ENCODE results near the gene PRND.
"Not testable (repeated sequence)": the region's sequence is repeated elsewhere in the genome, so short reads cannot be mapped to it uniquely, and the experiment has no call there.

Gene PRND

DNA sequence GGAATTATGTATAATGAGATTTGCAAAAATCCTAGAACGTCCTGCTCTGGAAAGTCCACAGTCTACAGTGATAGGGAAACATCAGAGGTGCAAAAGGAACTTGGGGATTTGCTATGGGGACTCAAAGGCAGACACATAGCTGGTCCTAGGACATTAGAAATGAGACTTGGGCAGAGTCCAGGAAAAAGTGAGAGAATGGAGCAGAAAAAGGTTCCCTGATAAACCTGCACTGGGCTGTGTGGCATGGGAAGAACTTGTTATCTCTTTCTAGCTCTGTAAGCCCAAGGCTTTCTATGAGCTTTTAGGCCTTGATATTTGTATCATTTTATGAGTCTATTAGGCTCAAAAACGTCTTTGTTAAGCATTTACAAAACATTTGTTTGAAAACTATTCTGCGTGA is 15.2 kb downstream of the PRND start:
- no peak overlapping the region for H3K4me3 ChIP-seq (ENCODE audit: low read depth, low read length)

DNA sequence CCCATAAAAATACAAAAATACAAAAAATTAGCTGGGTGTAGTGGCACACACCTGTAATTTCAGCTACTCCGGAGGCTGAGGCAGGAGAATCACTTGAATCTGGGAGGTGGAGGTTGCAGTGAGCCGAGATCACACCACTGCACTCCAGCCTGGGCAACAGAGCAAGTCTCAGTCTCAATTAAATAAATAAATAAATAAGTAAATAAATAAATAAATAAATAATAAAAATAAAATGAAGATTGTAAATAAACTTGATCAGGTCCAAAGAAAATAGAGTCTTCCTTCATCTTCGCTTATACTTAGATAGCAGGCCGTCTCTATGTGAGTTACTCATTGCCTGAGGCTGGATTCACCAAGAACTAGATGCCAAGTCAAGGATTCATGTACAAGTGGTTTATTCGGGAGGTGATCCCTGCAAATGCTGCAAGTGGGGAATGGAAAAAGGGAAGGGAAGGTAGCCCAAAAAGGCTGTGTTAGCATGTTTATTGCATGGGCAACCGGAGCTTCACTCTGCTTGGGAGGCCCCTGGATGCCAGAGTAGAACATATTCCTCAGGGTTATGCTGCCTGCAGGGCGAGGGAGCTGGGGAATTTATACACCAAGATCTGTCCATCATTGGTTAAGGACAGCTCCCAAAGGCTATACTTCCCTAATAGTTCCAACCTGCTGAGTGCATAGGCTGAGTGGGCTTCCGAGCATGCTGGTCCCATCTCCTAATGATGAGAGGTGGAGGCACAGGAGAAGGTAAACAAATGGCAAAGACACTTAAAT is 16.3 kb downstream of the PRND start:
- no peak overlapping the region for H3K4me3 ChIP-seq (ENCODE audit: low read depth, low read length)

DNA sequence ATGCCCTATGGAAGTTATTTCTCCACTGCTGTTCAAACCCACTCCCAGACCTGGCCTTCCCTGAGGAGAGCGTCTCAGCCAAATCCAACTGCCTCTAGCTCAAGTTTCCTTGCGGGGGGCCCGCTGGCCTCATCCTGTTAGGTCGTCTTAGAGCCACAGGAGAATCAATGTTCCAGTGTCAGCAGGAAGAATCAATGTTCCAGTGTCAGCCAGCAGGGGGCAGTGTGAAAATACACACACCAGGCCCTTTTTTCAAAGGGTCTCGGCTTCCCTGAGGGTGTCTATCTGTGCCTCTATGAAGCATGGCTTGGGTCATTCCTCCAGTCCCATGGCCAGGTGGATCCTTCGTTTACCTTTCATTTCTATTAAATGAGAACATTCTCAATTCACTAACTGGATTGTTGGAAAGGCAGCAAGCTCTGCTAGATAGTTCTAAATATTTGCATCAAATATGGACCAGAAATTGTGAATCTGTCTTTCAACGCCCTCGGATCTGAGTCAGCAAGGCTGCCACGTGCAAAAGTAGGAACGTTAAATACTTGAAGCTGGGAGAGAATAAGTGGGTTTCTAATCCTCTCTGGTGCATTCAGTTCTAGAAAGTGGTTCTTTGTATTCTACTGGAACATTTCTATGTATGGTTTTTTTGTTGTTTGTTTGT is 19.2 kb downstream of the PRND start:
- H3K4me3 ChIP-seq (ENCODE audit: low read depth, low read length), result no peak overlapping the region

DNA sequence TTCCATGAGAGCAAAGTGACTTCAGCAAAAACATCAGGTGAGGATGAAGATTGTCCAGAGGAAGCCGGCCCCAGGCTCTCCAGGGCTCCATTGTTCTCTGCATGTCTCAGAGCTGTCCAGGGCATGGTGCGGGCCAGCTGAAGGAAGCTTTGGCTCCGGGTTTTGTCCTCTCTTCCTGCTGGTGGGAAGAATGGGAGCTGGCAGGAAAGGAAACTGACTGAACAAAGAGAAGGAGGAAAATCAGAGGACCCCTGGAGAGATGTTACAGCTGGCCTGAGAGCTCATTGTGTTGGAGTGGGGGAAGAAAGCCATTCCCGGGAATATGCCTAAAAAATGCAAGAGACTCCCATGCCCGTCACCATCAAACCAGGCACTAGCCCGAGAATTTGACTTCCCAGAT is 27.1 kb downstream of the PRND start:
- H3K4me3 ChIP-seq (ENCODE audit: low read depth, low read length), result no peak overlapping the region

DNA sequence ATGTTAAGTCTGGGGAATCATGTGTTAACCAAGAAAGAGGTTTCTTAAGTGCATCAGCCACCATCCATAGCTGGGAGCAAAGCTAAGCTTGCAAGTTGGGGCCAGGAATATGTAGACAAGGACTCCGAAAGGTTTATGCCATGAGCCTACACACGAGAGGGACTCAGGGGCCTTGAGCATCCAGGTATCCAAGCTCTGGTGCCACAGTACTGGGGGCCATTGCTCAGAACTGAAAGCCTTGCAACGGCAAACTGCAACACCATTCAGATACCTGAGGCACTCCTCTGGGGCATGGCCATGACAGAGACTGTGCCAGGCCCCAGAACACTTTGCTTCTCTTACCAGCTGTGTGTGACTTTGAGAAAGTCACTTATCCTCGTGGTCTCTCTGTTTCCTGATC is 27.6 kb downstream of the PRND start:
- H3K4me3 ChIP-seq (ENCODE audit: low read depth, low read length), result no peak overlapping the region

DNA sequence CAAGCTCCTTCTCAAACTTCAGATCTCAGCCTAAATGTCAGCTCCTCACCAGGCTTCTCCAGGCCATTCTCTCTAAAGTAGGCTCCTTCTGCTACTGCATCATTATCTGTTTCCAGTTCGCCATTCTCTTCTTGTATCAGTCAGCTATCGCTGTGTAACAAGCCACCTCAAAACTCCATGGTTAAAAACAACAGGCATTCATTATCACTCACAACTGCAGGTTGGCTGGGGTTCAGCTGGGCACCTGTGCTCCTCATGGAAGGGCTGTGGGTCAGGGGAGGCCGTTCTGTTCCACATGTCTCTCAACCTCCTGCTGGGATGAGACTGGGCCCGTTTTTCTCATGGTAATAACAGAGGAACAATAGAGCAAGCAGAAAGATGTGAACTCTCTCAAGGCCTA is 28.7 kb downstream of the PRND start:
- no peak overlapping the region for H3K4me3 ChIP-seq (ENCODE audit: low read depth, low read length)

DNA sequence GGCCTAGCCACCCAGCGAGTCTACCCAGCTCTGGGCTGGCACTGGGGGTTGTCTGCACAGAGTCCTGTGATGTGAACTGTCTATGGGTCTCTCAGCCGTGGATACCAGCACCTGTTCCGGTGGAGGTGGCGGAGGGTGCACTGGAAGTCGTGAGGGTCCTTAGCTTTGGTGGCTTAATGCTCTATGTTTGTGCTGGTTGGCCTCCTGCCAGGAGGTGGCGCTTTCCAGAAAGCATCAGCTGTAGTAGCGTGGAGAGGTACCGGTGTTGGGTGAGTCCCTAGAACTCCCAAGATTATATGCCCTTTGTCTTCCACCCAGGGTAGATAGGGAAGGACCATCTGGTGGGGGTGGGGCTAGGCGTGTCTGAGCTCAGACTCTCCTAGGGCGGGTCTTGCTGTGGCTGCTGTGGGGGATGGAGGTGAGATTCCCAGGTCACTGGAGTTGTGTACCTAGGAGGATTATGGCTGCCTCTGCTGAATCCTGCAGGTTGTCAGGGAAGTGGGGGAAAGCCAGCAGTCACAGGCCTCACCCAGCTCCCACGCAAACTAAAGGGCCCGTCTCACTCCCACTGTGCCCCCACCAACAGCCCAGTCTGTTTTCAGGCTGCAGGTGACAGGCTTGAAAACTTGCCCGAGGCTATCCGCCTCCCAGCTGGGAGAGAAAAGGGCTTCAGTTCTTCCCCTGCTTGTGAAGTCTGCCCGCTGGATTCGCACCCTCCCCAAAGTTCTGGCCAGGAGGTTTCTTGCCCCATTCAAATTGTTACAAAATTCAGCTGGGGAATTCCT is 37.6 kb downstream of the PRND start:
- not testable (repeated sequence) for H3K4me3 ChIP-seq (ENCODE audit: low read depth, low read length)

DNA sequence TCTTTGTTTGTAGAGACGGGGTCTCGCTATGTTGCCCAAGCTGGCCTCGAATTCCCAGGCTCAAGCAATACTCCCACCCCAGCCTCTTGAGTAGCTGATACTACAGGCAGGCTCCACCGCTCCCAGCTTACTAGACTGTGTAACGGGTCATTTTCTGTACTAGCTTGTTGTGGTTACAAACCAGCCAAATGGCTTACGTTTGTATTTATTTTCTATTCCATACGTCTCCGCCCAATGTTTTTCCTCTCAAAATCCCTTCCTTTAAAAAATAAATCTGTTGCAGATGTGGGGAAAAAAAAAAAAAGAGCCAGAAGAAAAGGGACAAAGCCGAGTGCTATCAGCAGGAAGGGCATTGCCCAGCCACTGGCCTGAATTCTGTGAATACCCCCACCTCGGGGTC is 41.6 kb downstream of the PRND start:
- no peak overlapping the region for H3K4me3 ChIP-seq (ENCODE audit: low read depth, low read length)

DNA sequence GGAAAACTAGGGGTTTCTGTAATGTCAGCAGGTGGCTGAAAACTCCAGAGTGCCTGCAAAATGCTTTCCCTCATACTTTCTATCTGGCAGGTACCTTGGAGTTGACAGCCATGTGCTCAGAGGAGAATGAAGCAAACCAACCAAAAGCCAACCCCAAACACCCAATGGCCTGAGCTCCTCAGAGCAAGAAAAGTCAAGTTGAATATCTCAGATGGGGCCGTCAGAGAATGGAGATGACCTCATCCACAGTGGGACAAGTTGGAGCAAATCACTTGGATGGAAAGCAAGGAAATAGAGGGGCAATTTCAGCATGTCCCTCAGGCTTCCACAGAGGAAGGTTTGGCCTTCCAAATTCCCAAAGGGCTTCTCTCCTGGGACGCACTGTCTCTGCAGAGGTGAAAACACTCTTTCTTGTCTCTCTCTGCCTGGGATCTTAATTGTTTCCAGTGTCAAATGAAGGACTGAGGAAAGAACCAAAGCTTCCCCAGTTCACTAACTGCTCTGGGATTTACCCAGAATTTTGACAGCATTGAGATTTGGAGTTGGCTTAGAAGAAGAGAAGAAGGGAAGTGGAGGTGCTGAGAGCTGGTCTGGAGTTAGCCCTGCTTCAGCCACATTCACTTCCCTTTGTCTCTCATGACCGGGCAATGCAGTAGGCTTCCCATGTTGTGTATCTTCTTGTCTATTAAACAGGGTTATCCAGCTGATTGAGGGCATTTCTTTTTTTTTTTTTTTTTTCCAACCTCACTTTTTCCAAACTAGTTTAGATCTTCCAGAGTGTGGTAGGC is 42.2 kb downstream of the PRND start:
- no peak overlapping the region for H3K4me3 ChIP-seq (ENCODE audit: low read depth, low read length)

DNA sequence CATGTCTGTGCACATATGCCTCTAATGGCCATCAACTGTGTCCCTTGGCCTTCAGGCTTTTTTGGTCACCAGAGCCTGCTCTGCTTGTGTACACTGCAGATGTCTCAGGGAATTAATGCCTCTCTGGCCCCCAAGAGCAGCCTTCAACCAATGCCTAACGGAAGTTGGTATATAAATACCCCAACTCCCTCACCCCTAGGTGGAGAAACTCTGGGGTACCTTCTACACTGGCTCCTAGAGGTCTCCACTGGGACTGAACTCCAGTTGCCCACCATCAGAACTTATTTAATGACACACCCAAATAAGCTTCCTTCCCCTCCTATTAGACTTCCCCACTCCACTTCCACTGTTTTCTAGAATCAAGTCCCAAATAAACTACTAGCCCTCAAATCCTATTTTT is 43.1 kb downstream of the PRND start:
- H3K4me3 ChIP-seq (ENCODE audit: low read depth, low read length), result no peak overlapping the region

DNA sequence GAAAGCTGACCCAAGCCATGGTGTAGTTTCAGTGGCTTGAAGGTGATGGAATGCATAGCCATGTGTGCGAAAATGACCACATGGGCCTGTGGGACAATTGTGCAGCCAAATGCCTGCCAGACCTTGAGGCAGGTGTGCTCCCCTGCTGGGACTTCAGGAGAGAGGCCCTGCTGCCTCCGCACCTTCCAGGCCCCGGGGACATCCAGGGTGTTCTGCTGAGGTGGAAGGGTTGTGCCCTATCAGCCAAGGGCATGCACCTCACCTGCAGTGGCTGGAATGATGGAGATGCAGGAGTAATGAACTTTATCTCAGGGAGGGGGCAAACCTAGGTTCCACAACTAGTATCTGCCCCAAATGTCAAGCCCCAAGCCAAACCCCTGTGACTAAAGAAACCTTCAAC is 44.0 kb downstream of the PRND start:
- H3K4me3 ChIP-seq (ENCODE audit: low read depth, low read length), result no peak overlapping the region

DNA sequence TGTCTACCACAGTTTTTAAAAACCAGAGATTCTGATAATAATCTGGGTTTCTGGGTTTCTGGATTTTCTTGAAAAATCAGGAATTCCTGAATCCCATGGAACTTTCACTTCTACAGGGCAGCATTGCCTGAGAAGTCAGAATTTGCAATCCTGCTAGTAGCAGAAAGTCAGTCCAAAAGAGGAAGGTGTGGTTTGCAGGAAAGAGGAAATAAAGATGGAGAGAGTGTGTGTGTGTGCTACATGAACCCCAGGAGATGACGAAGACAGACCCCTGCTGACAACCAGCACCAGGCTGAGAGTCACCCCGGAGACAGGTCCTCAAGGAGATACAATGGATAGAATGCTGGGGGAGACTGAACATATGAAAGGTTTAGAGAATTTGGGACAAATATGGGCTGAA is 44.9 kb downstream of the PRND start:
- H3K4me3 ChIP-seq (ENCODE audit: low read depth, low read length), result no peak overlapping the region

DNA sequence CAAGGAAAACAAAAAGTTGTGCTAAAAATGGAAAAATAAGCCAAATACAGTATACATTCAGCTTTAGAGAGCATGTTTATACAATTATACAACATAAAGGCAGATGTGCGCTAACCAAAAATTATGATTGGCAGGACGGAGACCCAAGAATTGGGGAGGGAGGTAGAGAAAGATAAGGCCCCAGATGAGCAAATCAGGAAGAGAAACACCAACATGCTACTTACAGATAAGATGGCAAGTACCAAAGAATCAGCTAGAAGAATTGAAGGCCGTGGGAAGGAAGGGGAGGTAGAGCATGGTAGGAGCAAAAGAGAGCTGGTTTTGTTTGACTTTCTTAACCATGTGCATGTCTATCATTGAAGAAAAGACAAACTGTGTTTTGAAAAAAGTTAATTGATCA is 45.4 kb downstream of the PRND start:
- no peak overlapping the region for H3K4me3 ChIP-seq (ENCODE audit: low read depth, low read length)

DNA sequence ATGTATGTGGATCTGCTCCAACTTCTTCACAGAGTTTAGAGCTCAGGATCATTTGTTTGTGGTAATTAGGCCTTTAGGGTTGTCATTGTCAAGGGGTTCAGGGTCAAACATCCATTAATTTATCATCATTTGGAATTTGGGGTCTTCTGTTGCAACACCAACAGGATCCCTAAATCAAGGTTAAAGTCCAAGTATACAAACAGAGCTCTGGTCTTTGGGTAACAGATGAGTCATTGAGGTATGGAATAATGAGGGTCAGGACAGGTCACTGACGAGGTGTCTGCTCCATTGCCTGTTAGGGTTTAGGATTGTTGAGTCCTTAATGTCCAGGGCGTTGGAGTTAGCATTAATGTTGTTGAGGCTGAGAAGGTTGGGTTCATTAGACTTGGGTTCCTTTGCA is 47.6 kb downstream of the PRND start:
- no peak overlapping the region for H3K4me3 ChIP-seq (ENCODE audit: low read depth, low read length)

DNA sequence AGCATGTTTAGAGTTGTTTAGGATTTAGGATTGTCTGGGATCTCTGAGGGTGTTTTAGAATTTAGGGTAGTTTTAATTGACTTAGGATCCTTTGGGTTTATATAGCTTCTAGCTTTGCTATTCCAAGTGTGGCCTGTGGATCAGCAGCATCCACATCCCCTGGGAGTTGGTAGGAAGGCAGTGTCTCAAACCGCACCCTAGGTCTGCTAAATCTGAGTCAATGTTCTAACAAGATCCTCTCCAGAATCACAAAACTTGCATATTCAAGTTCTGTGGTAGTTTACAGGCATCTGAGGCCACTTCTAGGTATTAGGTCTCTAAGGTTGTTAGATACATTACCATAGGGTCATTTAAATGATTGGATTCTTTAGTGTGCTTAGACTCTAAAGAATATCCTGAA is 48.3 kb downstream of the PRND start:
- no peak overlapping the region for H3K4me3 ChIP-seq (ENCODE audit: low read depth, low read length)

DNA sequence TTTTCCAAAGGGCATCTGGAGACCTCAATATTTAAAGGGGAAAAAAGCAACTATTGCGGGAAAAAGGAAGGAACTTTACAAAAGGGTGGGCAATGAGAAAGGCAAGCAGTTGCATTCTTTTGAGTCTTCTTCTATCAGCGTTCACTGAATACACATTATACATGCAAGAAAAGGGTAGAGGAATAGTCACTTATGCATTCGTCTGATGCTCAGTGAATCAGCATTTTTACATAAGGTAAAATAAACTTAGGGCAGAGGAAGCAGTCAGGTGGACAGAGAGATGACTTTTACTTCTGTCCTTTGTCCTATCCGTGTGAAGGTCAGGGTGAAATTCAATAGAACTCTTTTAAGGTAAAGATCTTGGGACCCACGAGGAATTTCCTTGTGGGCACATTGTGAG is 49.3 kb downstream of the PRND start:
- no peak overlapping the region for H3K4me3 ChIP-seq (ENCODE audit: low read depth, low read length)

DNA sequence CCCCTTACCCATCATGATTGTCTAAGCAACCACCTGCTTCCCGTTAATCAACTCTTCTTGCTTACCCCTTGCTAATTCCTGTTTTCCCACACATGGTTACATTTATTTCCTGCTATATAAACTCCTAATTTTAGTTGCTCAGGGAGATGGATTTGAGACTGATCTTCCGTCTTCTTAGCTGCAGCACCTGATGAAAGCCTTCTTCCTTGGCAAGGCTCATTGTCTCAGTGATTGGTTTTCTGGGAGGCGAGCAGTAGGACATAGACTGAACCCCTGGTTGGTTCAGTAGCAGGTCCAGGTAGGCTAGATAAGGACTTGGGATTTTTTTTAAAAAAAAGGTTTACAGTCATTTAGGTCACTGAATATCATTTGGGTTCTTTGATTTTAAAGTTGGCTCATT is 50.4 kb downstream of the PRND start:
- no peak overlapping the region for H3K4me3 ChIP-seq (ENCODE audit: low read depth, low read length)

DNA sequence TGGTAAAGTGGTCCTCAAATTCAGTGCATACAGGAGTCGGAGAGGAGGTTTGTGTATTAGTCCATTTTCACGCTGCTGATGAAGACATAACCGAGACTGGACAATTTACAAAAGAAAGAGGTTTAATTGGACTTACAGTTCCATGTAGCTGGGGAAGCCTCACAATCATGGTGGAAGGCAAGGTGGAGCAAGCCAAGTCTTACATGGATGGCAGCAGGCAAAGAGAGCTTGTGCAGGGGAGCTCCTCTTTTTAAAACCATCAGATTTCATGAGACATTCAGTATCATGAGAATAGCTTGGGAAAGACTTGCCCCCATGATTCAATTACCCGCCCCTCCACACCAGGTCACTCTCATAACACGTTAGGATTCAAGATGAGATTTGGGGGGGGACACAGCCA is 51.3 kb downstream of the PRND start:
- not testable (repeated sequence) for H3K4me3 ChIP-seq (ENCODE audit: low read depth, low read length)

DNA sequence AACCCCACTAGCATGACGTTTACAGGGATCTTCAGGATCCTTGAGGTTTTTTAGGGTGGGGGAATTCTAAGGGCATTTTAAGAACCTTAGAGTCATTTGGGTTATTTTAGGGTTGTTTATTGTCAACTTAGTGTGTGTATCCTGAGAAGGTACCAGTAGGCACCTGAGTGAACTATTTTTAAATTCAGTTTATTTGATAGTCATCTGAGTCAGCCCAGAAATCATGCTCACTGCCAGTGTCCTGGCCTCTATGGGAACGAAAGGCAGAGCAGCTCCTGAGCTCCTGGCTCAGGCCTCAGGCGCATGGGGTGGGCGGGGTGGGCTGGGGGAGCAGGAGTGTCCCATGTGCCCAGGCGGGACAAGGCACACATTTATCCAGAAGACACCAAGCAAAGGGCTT is 52.0 kb downstream of the PRND start:
- H3K4me3 ChIP-seq (ENCODE audit: low read depth, low read length), result no peak overlapping the region

DNA sequence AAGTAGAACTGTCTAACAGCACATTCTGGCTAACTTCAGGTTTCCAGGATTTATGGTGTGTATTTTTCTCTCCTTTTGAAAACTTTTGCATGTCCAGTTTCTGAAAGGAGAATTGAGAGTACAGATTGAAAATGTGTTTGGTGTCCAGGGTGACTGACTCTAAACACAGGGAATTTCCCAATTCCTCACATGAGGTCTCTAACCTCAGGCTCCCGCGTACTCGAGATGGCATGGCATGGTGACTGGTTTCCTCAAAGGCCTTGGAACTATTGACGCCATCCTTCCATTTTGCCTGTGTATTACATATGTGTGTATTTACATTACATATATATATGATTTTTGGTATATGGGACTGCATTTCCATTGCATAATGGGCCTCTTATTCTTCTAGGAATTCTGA is 52.5 kb downstream of the PRND start:
- H3K4me3 ChIP-seq (ENCODE audit: low read depth, low read length), result no peak overlapping the region

DNA sequence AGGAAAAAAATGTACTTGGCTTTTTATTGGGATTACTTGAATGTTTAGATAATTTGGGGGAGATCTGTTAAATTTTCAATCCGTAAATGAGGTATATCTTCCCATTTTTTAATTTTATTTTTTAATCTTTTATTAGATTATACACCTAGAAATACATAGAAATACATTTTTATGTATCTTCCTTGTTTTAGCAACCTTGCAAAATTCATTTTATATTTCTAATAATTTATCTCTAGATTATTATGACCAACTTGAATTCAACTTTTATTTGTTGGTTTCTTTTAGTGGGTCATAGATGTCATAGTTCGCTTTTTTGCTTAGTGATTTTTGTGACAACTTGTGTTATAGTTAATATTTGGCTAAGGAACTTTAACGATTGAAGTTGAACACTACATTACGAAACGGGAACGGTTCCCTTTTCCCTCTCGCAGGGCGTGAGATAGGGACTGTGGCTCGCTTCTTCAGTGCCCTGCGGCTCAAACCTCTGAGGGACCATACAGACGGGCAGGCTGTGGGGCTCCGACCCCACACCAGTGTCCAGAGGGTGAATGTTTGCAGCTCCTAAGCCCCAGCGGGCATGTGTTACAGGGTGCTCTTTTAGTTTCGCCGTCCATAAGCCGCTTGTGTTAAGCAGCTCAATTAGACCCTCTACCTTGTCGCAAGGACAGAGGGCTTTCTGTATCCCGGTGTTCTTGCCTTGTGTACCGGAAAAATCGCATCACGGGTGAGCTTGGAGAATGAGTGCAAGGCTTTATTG is 53.8 kb downstream of the PRND start:
- no peak overlapping the region for H3K4me3 ChIP-seq (ENCODE audit: low read depth, low read length)
